GM19324 (cell line): ENCODE measurements around the gene RNF144A.
A peak's percentile ranks its signal among the peaks of the same experiment; 100 is the strongest.

Source experiments
- ATAC-seq: cut with Tn5 transposase; IDR thresholded peaks from one replicate; pipeline ENCODE4 v1.9.1; 2021; ENCODE audit warnings: mild to moderate bottlenecking, moderate library complexity; ENCODE audit not compliant: unreplicated experiment, low FRiP score

Gene RNF144A

GRCh38 chr2:6906165-6906741 lies 11.0 kb upstream of the RNF144A start:
- no peak for ATAC-seq

- ATAC-seq, result no peak
Observed at GRCh38 chr2:6908291-6908690, 8.9 kb upstream of the RNF144A start.

- ATAC-seq, result peak; percentile 98
Observed at GRCh38 chr2:6909431-6910385, 7.5 kb upstream of the RNF144A start.

DNA sequence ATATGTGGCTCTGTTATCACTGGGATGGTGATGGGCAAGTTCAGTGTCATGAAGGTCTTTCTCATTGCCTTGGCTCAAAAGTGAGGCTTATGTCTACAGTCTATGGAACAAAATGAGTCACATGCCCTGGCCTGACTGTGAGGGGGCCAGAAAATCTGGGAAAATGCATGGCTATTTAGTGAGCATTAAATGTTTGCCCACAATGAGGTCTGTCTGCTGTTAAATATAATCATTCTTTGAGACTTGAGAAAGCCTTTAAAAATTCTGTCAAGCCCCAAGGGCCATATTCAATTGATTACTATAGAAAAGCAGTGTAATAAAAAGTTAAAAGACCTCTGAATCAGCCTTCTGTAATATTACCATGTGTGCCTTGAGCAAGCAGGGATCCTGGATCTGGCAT lies 5.5 kb upstream of the RNF144A start:
- ATAC-seq, result no peak

- ATAC-seq, result no peak
Observed at GRCh38 chr2:6913415-6914157, 3.6 kb upstream of the RNF144A start.

- ATAC-seq, result no peak
Observed at GRCh38 chr2:6914828-6915227, 2.4 kb upstream of the RNF144A start.

DNA sequence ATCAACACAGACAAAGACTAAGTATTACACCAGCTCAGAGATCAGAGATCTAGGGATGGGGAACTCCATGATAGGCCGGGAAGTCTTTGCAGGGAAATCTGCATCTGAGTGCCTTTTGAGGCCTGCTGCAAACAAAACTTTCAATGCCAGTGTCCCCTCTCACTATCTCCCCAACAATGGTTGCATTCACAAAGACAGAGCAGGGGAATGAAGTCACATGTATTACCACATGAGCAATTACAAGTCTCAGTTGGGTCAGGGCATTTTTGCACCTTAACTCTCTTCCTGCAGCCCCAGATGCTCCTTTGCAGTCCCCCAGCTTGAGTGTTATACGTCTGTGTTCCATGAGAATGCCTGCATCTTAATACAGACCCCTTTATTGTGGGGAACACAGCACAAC lies 1.8 kb upstream of the RNF144A start:
- ATAC-seq, result no peak

GRCh38 chr2:6916224-6916623 lies 988 bp upstream of the RNF144A start:
- no peak for ATAC-seq

GRCh38 chr2:6916736-6917070 lies 509 bp upstream of the RNF144A start:
- no peak for ATAC-seq

DNA sequence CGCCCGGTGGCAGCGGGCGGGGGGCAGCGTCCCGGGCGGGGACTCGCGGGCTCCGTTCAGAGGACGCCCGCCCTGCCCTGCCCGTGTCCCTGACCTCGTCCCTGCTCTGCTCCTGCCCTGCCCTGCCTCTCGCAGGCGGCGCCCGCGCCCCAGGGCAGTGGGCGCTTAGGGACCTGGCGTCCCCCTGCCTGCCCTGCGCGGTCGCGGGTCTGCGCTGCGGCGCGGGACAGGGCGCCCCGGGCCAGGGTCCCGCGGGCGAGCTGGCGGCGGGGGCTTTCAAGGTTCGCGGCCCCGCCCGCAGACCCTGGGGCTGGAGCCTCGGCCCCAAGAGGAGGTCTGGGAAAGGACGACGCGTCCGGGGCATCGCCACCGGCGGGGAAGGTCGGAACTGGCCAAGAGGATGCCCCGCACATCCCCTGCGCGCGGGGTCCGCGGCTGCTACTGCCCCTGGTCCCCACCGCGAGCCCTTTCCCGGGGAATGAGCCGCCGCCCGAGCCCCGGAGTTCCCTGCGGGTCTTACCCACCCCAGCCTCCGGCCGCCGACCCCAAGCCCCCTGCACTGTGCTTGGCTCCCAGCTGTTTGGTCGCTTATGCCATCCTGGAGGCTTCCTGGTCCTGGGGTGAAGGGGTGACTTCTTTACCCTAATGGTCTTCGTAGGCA lies 679 bp downstream of the RNF144A start:
- no peak for ATAC-seq

- no peak for ATAC-seq
Observed at GRCh38 chr2:6919901-6920742, 2.9 kb downstream of the RNF144A start.

GRCh38 chr2:6920743-6921064 lies 3.5 kb downstream of the RNF144A start:
- no peak for ATAC-seq

DNA sequence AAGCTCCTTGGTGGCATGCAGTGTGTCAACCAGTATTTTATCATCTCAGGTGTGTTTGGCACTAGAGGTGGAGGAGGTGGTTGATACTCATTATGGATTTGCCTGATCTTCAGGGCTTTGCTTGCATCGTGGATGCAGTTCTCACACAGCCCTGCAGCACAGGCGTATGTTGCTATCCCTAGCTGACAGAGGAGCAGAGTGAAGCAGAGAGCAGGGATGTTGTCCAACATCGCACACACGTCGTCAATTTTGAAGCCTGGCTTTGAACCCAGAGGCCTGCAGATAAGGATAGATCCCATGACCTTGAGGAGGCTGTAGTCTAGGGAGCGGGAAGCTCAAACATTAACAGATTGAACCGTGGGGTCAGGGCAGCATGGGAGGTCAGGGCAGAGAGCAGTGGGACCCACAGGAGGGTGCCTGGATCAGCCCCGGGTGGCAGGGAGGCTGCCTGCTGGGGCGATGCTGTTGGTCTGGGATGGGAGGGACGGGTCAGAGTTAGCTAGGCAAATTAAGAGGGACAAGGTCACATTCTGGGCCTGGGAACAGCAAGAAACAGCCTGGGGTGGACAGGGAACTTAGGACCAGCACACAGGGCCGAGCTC lies 4.2 kb downstream of the RNF144A start:
- ATAC-seq, result no peak

DNA sequence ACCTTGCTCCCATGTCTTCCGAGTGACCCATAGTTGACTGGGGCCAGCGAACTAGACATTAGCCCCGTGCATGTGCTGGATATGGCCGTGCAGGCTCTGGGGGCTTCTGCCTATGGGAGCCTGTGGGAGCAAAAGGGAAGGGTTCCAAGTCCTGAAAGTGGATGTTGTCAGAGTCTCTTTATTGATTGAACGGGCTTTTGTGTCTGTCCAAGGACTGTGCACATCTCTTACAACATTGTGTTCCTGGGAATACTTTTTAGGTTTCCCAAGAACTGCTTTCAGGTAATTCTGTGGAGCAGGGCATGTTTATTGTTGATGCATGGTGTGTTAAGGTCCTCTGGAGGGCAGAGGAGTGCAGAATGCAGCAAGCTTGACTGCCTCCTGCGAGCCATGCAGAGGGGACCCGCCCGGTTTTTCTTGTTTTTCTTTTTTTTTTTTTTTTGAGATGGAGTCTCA lies 5.0 kb downstream of the RNF144A start:
- ATAC-seq, result no peak

DNA sequence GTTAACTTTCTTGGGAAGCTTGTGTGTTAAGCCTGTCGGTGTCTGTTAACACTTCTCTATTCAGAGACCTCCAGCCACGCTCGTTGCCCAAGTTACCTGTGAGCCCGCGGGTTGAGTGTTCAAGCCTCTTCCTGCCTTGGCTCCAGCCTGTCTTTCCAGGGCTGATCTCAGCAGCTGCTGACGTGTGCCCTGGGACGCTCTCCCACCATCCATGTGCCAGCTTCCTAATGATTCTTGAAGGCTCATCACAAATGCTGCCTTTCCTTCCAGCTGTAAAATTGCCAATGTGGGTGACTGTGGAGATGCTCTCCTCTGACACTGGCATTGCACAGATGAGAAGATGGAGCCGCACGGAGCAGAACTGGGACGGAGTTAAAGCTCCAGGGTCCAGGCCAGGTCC lies 6.1 kb downstream of the RNF144A start:
- no peak for ATAC-seq

GRCh38 chr2:6924101-6924923 lies 7.1 kb downstream of the RNF144A start:
- ATAC-seq, result no peak

DNA sequence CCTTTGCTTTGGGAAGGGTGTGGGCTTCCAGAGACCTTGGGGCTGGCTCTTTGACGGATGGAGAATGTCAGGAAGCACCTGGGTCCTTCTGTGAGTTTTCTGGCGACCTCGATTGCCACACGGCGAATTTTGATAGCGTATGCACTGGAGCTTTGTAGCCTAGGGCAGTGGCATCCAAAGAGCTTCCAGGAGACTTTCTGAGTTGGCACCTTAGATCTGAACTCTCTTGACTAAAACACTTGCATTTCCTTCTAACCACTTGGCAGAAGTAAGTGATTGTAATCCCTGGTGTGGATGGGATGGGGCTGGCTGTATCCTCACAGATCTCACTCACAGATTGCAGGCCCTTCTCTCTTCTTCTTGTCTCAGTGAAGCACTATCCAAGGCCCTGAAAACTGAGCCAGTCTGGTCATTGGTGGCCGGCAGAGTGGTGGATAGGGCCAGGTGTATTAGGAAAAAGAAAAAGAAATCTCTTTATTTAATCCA lies 7.8 kb downstream of the RNF144A start:
- no peak for ATAC-seq

DNA sequence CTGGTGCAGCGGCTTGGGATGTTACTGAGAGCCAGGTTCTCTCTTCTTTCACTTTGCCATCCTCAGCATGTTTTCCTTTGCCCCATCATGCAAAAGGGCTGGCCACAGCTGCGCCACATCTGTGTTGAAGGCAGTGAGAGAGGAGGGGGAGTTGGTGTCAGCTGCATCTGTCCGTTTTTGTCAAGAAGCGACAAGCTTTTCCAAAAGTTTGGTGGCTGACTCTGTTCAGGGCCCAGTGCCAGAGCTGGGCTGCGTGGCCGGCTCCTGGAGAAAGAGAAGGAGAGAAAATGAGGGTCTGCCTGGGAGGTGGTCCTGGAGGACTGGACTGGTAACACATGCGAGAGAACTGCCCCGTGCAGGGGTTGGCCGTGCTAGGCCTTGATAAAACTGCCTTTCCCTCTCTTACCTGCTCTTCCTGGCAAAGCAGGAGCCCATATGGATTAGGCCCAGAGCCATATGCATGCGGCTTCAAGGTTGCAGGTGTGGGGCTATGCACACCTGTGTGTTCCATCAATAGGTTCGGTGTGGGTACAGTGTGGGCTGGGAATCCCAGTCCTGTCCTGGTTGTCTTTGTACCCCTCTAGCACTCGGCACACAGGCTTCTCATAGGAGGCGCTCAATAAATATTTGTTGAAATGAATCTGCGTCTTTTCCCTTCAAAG lies 9.0 kb downstream of the RNF144A start:
- no peak for ATAC-seq
